Esophagus squamous epithelium (tissue), 4 donors: ENCODE measurements around the gene KRTAP19-8.

Experiments used
- POLR2A ChIP-seq, 4 donors: fragments of 450-650 bp; IDR thresholded peaks; one replicate each; pipeline ENCODE4 v1.6.1; 2017; ENCODE audit warnings: antibody characterized with exemption in 4 of 4, mild to moderate bottlenecking in 4 of 4, moderate library complexity in 3 of 4
- TF ChIP-seq, protein P1 (sequence below), 6 experiments: fragments of 450-650 bp in 4 of 6; fragments of 200-600 bp in 2 of 6; sonication (generic) in 2 of 6; IDR thresholded peaks; one replicate each; pipeline ENCODE4 v1.5.1; 2016 to 2019; ENCODE audit warnings: antibody characterized with exemption in 6 of 6, mild to moderate bottlenecking in 4 of 6, moderate library complexity in 4 of 6

DNA sequence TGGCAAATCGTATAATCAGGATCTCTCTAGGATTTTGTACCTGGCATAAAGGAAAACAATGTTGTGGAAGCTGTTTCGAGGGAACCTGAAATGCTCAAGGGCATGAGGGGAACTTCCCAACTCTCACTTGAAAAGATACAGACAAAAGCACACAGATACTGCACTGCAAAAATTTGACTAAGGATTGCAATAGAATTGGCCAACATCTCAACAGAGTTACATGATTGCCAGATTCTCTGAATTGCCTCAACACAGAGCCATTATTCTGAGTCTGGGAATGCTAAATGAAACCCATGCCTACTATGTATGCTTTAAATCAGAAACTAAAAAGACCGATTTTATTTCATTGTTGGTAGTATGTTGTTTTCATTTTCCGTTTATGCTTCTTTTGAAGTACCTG, 16.0 kb downstream of the KRTAP19-8 start:
- no peak for TF ChIP-seq POLR2A (IDR thresholded peaks at IDR 0.05)
- TF ChIP-seq, protein P1, sequence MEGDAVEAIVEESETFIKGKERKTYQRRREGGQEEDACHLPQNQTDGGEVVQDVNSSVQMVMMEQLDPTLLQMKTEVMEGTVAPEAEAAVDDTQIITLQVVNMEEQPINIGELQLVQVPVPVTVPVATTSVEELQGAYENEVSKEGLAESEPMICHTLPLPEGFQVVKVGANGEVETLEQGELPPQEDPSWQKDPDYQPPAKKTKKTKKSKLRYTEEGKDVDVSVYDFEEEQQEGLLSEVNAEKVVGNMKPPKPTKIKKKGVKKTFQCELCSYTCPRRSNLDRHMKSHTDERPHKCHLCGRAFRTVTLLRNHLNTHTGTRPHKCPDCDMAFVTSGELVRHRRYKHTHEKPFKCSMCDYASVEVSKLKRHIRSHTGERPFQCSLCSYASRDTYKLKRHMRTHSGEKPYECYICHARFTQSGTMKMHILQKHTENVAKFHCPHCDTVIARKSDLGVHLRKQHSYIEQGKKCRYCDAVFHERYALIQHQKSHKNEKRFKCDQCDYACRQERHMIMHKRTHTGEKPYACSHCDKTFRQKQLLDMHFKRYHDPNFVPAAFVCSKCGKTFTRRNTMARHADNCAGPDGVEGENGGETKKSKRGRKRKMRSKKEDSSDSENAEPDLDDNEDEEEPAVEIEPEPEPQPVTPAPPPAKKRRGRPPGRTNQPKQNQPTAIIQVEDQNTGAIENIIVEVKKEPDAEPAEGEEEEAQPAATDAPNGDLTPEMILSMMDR (IDR thresholded peaks at IDR 0.05), result no peak
